GM21529 (cell line): ENCODE measurements around the gene YIF1A.
"Not testable (repeated sequence)": the region's sequence is repeated elsewhere in the genome, so short reads cannot be mapped to it uniquely, and the experiment has no call there.

Experiments used
- ATAC-seq: cut with Tn5 transposase; IDR thresholded peaks from one replicate; pipeline ENCODE4 v1.9.1; 2021; ENCODE audit not compliant: unreplicated experiment

The YIF1A gene

GRCh38 chr11:66287211-66287888 is 1.6 kb downstream of the YIF1A start:
- ATAC-seq = no peak

GRCh38 chr11:66286699-66287098 is 2.2 kb downstream of the YIF1A start:
- ATAC-seq = no peak

- no peak for ATAC-seq
These were observed 3.5 kb downstream of the YIF1A start for GRCh38 chr11:66285250-66285947.

- no peak for ATAC-seq
These were observed 4.3 kb downstream of the YIF1A start for GRCh38 chr11:66284526-66285078.

- no peak for ATAC-seq
These were observed 5.4 kb downstream of the YIF1A start for GRCh38 chr11:66283461-66284105.

- peak; percentile 72 for ATAC-seq
These were observed 6.2 kb downstream of the YIF1A start for GRCh38 chr11:66282468-66283455.

- ATAC-seq = no peak
These were observed 7.0 kb downstream of the YIF1A start for GRCh38 chr11:66281776-66282467.

- ATAC-seq = no peak
These were observed 7.9 kb downstream of the YIF1A start for GRCh38 chr11:66281001-66281400.

GRCh38 chr11:66280428-66280827 is 8.5 kb downstream of the YIF1A start:
- no peak for ATAC-seq

- no peak for ATAC-seq
These were observed 9.7 kb downstream of the YIF1A start for GRCh38 chr11:66279092-66279734.

- no peak for ATAC-seq
These were observed 10.4 kb downstream of the YIF1A start for GRCh38 chr11:66278363-66279091.

GRCh38 chr11:66277471-66278362 is 11.2 kb downstream of the YIF1A start, which contains the start of gene CNIH2:
Gene CNIH2, plus strand, starts transcription at chr11:66278175. Its CDS starts 282 bp downstream, at chr11:66278457.
- ATAC-seq = no peak

GRCh38 chr11:66277064-66277463 is 11.9 kb downstream of the YIF1A start:
- ATAC-seq = not testable (repeated sequence)

GRCh38 chr11:66276619-66277018 is 12.3 kb downstream of the YIF1A start:
- not testable (repeated sequence) for ATAC-seq

GRCh38 chr11:66275984-66276612 is 12.8 kb downstream of the YIF1A start:
- ATAC-seq = no peak

GRCh38 chr11:66275396-66275795 is 13.5 kb downstream of the YIF1A start:
- ATAC-seq = no peak

- ATAC-seq = no peak
These were observed 14.7 kb downstream of the YIF1A start for GRCh38 chr11:66274219-66274618.
